HEK293 (cell line): ENCODE measurements around the gene C9orf43.

Experiments
- PRDM1 ChIP-seq: fragments of 450-650 bp; formaldehyde crosslinking; IDR thresholded peaks from 2 replicates; pipeline ENCODE4; 2016; ENCODE audit warnings: missing biosample characterization, missing genetic modification characterization
- SCRT2 ChIP-seq: fragments of 450-650 bp; formaldehyde crosslinking; IDR thresholded peaks from 2 replicates; pipeline ENCODE4 v1.5.1; 2016; ENCODE audit warnings: missing biosample characterization, missing genetic modification characterization
- TCF7L2 ChIP-seq: IDR thresholded peaks from 2 replicates; pipeline ENCODE4 v1.6.1; 2011; ENCODE audit warnings: low read depth, mild to moderate bottlenecking, inconsistent platforms, low read length, moderate library complexity, borderline replicate concordance
- WT1 ChIP-seq: fragments of 450-650 bp; formaldehyde crosslinking; IDR thresholded peaks from 2 replicates; pipeline ENCODE4 v1.5.1; 2016; ENCODE audit warnings: missing biosample characterization, missing genetic modification characterization
- ZBTB8A ChIP-seq: fragments of 450-650 bp; formaldehyde crosslinking; IDR thresholded peaks from 2 replicates; pipeline ENCODE4 v1.5.1; 2016; ENCODE audit warnings: missing biosample characterization, missing genetic modification characterization
- ZFP37 ChIP-seq: fragments of 450-650 bp; formaldehyde crosslinking; IDR thresholded peaks from 2 replicates; pipeline ENCODE4 v1.5.1; 2016; ENCODE audit warnings: missing biosample characterization, missing genetic modification characterization
- ZNF146 ChIP-seq: fragments of 450-650 bp; formaldehyde crosslinking; IDR thresholded peaks from 2 replicates; pipeline ENCODE4 v1.5.1; 2016; ENCODE audit warnings: missing biosample characterization, missing genetic modification characterization
- ZNF155 ChIP-seq: fragments of 450-650 bp; formaldehyde crosslinking; IDR thresholded peaks from 2 replicates; pipeline ENCODE4 v1.5.1; 2016; ENCODE audit warnings: missing biosample characterization, missing genetic modification characterization
- ZNF169 ChIP-seq: fragments of 450-650 bp; formaldehyde crosslinking; IDR thresholded peaks from 2 replicates; pipeline ENCODE4 v1.5.1; 2016; ENCODE audit warnings: missing biosample characterization, missing genetic modification characterization
- ZNF214 ChIP-seq: fragments of 450-650 bp; formaldehyde crosslinking; IDR thresholded peaks from 2 replicates; pipeline ENCODE4 v1.5.1; 2017; ENCODE audit warnings: missing biosample characterization, mild to moderate bottlenecking, missing genetic modification characterization, borderline replicate concordance
- ZNF280D ChIP-seq: fragments of 450-650 bp; formaldehyde crosslinking; IDR thresholded peaks from 2 replicates; pipeline ENCODE4 v1.5.1; 2016; ENCODE audit warnings: missing biosample characterization, missing genetic modification characterization
- ZNF335 ChIP-seq: fragments of 450-650 bp; formaldehyde crosslinking; conservative IDR thresholded peaks from 2 replicates; pipeline ENCODE4 v1.5.1; 2016; ENCODE audit warnings: missing biosample characterization, missing genetic modification characterization
- ZNF354C ChIP-seq: fragments of 450-650 bp; formaldehyde crosslinking; IDR thresholded peaks from 2 replicates; pipeline ENCODE4 v1.5.1; 2016; ENCODE audit warnings: missing biosample characterization, missing genetic modification characterization, low read depth, borderline replicate concordance
- ZNF362 ChIP-seq: fragments of 450-650 bp; formaldehyde crosslinking; IDR thresholded peaks from 2 replicates; pipeline ENCODE4 v1.5.1; 2016; ENCODE audit warnings: missing biosample characterization, missing genetic modification characterization
- ZNF37A ChIP-seq: fragments of 450-650 bp; IDR thresholded peaks from 2 replicates; pipeline ENCODE4 v1.5.1; 2018; ENCODE audit warnings: missing biosample characterization, missing genetic modification characterization
- ZNF404 ChIP-seq: fragments of 450-650 bp; formaldehyde crosslinking; IDR thresholded peaks from 2 replicates; pipeline ENCODE4 v1.5.1; 2017; ENCODE audit warnings: missing biosample characterization, missing genetic modification characterization
- ZNF48 ChIP-seq: fragments of 450-650 bp; formaldehyde crosslinking; IDR thresholded peaks from 2 replicates; pipeline ENCODE4 v1.5.1; 2016; ENCODE audit warnings: missing biosample characterization, missing genetic modification characterization
- ZNF510 ChIP-seq: fragments of 450-650 bp; formaldehyde crosslinking; IDR thresholded peaks from 2 replicates; pipeline ENCODE4 v1.5.1; 2018; ENCODE audit warnings: mild to moderate bottlenecking, missing genetic modification characterization, missing biosample characterization; ENCODE audit not compliant: insufficient replicate concordance
- ZNF521 ChIP-seq: fragments of 450-650 bp; formaldehyde crosslinking; IDR thresholded peaks from 2 replicates; pipeline ENCODE4 v1.5.1; 2017; ENCODE audit warnings: missing biosample characterization, mild to moderate bottlenecking, missing genetic modification characterization
- ZNF555 ChIP-seq: fragments of 450-650 bp; formaldehyde crosslinking; conservative IDR thresholded peaks from 2 replicates; pipeline ENCODE4 v1.5.1; 2017; ENCODE audit warnings: missing biosample characterization, mild to moderate bottlenecking, missing genetic modification characterization, inconsistent platforms
- ZNF571 ChIP-seq: fragments of 450-650 bp; formaldehyde crosslinking; IDR thresholded peaks from 2 replicates; pipeline ENCODE4 v1.5.0; 2017; ENCODE audit warnings: missing biosample characterization, missing genetic modification characterization
- ZNF580 ChIP-seq: fragments of 450-650 bp; formaldehyde crosslinking; IDR thresholded peaks from 2 replicates; pipeline ENCODE4 v1.5.1; 2016; ENCODE audit warnings: missing biosample characterization, missing genetic modification characterization
- ZNF660 ChIP-seq: fragments of 450-650 bp; IDR thresholded peaks from 2 replicates; pipeline ENCODE4 v1.5.1; 2018; ENCODE audit warnings: missing biosample characterization, mild to moderate bottlenecking, missing genetic modification characterization
- ZNF830 ChIP-seq: fragments of 450-650 bp; IDR thresholded peaks from 2 replicates; pipeline ENCODE4 v1.5.0; 2018; ENCODE audit warnings: missing biosample characterization, missing genetic modification characterization, low read depth, mild to moderate bottlenecking, moderate library complexity
- ZSCAN16 ChIP-seq: fragments of 450-650 bp; formaldehyde crosslinking; IDR thresholded peaks from 2 replicates; pipeline ENCODE4 v1.5.1; 2016; ENCODE audit warnings: missing biosample characterization, missing genetic modification characterization
- ZSCAN5A ChIP-seq: fragments of 450-650 bp; formaldehyde crosslinking; IDR thresholded peaks from 2 replicates; pipeline ENCODE4 v1.5.1; 2016; ENCODE audit warnings: missing biosample characterization, missing genetic modification characterization
- TF ChIP-seq, protein P1 (sequence below): fragments of 450-650 bp; formaldehyde crosslinking; IDR thresholded peaks from 2 replicates; pipeline ENCODE4 v1.5.1; 2017; ENCODE audit warnings: missing biosample characterization, missing genetic modification characterization
- TF ChIP-seq, protein P2 (sequence below): fragments of 450-650 bp; formaldehyde crosslinking; IDR thresholded peaks from 2 replicates; pipeline ENCODE4 v1.5.1; 2017; ENCODE audit warnings: missing biosample characterization, missing genetic modification characterization
- TF ChIP-seq, protein P3 (sequence below): fragments of 450-650 bp; IDR thresholded peaks from 2 replicates; pipeline ENCODE4 v1.5.1; 2018; ENCODE audit warnings: missing biosample characterization, missing genetic modification characterization

The C9orf43 gene

GRCh38 chr9:113410207-113410864 lies at the start of gene C9orf43, which contains the start of gene POLE3 (continued):
- no peak for TF ChIP-seq ZNF521
- no peak for TF ChIP-seq ZSCAN16 (tag by site-specific recombination)
- 0 out of 2 replicates have a peak, but pooled peaks have one; percentile 33 for TF ChIP-seq WT1 (tag by site-specific recombination)
- peak; percentile 79 for TF ChIP-seq ZBTB8A (tag by site-specific recombination)
- no peak for TF ChIP-seq ZNF48 (tag by site-specific recombination)
- TF ChIP-seq, protein P1, sequence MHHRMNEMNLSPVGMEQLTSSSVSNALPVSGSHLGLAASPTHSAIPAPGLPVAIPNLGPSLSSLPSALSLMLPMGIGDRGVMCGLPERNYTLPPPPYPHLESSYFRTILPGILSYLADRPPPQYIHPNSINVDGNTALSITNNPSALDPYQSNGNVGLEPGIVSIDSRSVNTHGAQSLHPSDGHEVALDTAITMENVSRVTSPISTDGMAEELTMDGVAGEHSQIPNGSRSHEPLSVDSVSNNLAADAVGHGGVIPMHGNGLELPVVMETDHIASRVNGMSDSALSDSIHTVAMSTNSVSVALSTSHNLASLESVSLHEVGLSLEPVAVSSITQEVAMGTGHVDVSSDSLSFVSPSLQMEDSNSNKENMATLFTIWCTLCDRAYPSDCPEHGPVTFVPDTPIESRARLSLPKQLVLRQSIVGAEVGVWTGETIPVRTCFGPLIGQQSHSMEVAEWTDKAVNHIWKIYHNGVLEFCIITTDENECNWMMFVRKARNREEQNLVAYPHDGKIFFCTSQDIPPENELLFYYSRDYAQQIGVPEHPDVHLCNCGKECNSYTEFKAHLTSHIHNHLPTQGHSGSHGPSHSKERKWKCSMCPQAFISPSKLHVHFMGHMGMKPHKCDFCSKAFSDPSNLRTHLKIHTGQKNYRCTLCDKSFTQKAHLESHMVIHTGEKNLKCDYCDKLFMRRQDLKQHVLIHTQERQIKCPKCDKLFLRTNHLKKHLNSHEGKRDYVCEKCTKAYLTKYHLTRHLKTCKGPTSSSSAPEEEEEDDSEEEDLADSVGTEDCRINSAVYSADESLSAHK (tag by site-specific recombination): 0 out of 2 replicates have a peak, but pooled peaks have one; percentile 12
- no peak for TF ChIP-seq ZNF830 (tag by site-specific recombination)
- TF ChIP-seq ZNF335: peak; percentile 83
- TF ChIP-seq ZNF155 (tag by site-specific recombination): no peak
- peak; percentile 72; the same call in 1 of the 2 replicates for TF ChIP-seq ZNF580
- TF ChIP-seq ZNF660 (tag by site-specific recombination): no peak; the same call in 1 of the 2 replicates
- peak; percentile 19; the same call in 1 of the 2 replicates for TF ChIP-seq ZFP37 (tag by site-specific recombination)
- no peak for TF ChIP-seq ZNF37A (tag by site-specific recombination)
- no peak for TF ChIP-seq SCRT2 (tag by site-specific recombination)
- TF ChIP-seq ZNF571: no peak
- no peak for TF ChIP-seq ZNF510
- TF ChIP-seq ZSCAN5A (tag by site-specific recombination): no peak
- TF ChIP-seq, protein P2, sequence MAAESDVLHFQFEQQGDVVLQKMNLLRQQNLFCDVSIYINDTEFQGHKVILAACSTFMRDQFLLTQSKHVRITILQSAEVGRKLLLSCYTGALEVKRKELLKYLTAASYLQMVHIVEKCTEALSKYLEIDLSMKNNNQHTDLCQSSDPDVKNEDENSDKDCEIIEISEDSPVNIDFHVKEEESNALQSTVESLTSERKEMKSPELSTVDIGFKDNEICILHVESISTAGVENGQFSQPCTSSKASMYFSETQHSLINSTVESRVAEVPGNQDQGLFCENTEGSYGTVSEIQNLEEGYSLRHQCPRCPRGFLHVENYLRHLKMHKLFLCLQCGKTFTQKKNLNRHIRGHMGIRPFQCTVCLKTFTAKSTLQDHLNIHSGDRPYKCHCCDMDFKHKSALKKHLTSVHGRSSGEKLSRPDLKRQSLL (tag by site-specific recombination): no peak
- TF ChIP-seq ZNF354C (tag by site-specific recombination): no peak
- no peak for TF ChIP-seq ZNF362
- TF ChIP-seq ZNF404 (tag by site-specific recombination): no peak
- no peak for TF ChIP-seq TCF7L2
- no peak for TF ChIP-seq ZNF280D (tag by site-specific recombination)
- TF ChIP-seq, protein P3, sequence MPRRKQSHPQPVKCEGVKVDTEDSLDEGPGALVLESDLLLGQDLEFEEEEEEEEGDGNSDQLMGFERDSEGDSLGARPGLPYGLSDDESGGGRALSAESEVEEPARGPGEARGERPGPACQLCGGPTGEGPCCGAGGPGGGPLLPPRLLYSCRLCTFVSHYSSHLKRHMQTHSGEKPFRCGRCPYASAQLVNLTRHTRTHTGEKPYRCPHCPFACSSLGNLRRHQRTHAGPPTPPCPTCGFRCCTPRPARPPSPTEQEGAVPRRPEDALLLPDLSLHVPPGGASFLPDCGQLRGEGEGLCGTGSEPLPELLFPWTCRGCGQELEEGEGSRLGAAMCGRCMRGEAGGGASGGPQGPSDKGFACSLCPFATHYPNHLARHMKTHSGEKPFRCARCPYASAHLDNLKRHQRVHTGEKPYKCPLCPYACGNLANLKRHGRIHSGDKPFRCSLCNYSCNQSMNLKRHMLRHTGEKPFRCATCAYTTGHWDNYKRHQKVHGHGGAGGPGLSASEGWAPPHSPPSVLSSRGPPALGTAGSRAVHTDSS (tag by site-specific recombination): no peak
- no peak for TF ChIP-seq ZNF214 (tag by site-specific recombination)
- no peak for TF ChIP-seq ZNF555 (tag by site-specific recombination)
- no peak for TF ChIP-seq ZNF169 (tag by site-specific recombination)
- peak; percentile 21; the same call in 1 of the 2 replicates for TF ChIP-seq ZNF146 (tag by site-specific recombination)
- no peak for TF ChIP-seq PRDM1 (tag by site-specific recombination)
